ENCODE results near the gene ASCL5. TPM values are rescaled to one million over a fixed set of nuclear protein-coding genes. Genes with fewer than 3 reads are reported as not detected.

Gene ASCL5
- total RNA-seq, 4 donors from 2014 or later = not detected

DNA sequence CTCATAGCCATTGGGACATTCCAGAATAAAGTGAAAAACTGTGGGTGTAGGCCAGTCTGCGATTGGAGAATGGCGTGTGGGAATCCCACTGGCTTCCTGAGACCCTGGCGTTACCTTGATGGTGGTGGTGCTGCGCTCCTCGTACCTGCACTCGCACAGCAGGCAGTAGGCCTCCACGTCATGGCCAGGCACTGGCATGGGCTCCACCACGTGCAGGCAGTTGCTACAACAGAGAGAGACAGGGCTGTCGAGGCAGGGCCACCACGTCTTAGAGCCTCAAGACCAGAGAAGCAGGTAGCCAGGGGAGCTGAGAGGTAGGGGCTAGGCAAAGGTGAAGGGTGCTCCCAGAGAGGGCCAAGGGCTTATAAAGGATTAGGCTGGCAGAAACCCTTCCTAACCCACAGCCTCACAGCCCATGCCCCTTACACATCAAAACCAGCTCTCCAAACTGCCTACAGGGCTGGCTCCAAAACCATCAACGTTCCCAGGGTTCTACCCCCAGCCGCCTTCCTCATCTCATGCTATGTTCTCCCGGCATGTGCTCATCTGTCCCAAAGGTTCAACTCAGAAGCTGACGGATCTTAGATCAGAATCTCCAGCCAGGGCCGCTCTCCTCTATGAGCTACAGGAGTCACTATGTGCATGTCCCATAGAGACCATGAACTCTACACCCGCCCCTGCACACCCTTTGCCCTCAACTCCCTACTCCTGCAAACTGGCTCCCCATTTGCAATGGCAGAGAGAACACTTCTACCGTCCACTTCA, 19.8 kb upstream of the ASCL5 start:
- H3K4me3 ChIP-seq (ENCODE audit: low read depth, poor library complexity, severe bottlenecking) = no peak overlapping the region
- intact Hi-C loops (cut with DNase I; ENCODE audit: low total_unique reads) = no loop called here
- TF ChIP-seq POLR2A (IDR thresholded peaks at IDR 0.05) = no peak
- TF ChIP-seq, protein P1, sequence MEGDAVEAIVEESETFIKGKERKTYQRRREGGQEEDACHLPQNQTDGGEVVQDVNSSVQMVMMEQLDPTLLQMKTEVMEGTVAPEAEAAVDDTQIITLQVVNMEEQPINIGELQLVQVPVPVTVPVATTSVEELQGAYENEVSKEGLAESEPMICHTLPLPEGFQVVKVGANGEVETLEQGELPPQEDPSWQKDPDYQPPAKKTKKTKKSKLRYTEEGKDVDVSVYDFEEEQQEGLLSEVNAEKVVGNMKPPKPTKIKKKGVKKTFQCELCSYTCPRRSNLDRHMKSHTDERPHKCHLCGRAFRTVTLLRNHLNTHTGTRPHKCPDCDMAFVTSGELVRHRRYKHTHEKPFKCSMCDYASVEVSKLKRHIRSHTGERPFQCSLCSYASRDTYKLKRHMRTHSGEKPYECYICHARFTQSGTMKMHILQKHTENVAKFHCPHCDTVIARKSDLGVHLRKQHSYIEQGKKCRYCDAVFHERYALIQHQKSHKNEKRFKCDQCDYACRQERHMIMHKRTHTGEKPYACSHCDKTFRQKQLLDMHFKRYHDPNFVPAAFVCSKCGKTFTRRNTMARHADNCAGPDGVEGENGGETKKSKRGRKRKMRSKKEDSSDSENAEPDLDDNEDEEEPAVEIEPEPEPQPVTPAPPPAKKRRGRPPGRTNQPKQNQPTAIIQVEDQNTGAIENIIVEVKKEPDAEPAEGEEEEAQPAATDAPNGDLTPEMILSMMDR (IDR thresholded peaks at IDR 0.05) = no peak
- DNase-seq (ENCODE audit: low spot score in 2 of 2) = peak in 1 of 2 donors; percentile 70
- 90 to 93% methylated on average over 16 to 17 of the region's 17 CpGs for WGBS, 2 donors

- WGBS, 2 donors = 94 to 96% methylated on average over 7 of the region's 7 CpGs
- intact Hi-C loops (cut with DNase I; ENCODE audit: low total_unique reads) = no loop called here
- no peak overlapping the region for H3K4me3 ChIP-seq (ENCODE audit: low read depth, poor library complexity, severe bottlenecking)
- no peak for TF ChIP-seq POLR2A (IDR thresholded peaks at IDR 0.05)
- TF ChIP-seq, protein P1 (IDR thresholded peaks at IDR 0.05) = no peak
- peak in 1 of 2 donors; percentile 69 for DNase-seq (ENCODE audit: low spot score in 2 of 2)
Observed at GRCh38 chr1:201145816-201146215, 18.8 kb upstream of the ASCL5 start.

DNA sequence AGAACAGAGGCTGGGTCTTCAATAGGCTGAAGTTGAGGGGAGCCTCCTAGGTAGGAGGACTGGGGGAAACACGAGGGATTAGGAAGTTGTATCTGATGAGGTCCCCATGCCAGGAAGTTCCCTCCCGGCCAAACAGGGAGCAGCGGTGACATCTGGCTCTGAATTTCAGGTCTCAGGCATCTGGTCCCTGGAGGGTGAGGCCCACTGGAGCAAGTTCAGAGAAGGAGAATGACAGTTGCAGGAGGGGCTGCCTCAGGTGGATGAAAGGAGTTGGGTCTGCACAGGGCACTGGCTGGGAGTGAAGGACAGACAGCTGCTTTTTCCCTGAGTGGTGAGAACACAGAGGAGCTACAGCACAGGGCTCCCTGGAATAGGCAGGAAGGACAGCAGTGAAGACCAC, 18.1 kb upstream of the ASCL5 start:
- intact Hi-C loops (cut with DNase I; ENCODE audit: low total_unique reads) = no loop called here
- no peak overlapping the region for H3K4me3 ChIP-seq (ENCODE audit: low read depth, poor library complexity, severe bottlenecking)
- WGBS, 2 donors = 84 to 87% methylated on average over 3 of the region's 3 CpGs
- no peak for TF ChIP-seq POLR2A (IDR thresholded peaks at IDR 0.05)
- TF ChIP-seq, protein P1 (IDR thresholded peaks at IDR 0.05) = no peak
- DNase-seq (ENCODE audit: low spot score in 2 of 2) = peak in 1 of 2 donors; percentile 75

GRCh38 chr1:201144701-201145100, 17.7 kb upstream of the ASCL5 start:
- 85 to 90% methylated on average over 5 of the region's 5 CpGs for WGBS, 2 donors
- intact Hi-C loops (cut with DNase I; ENCODE audit: low total_unique reads) = no loop called here

DNA sequence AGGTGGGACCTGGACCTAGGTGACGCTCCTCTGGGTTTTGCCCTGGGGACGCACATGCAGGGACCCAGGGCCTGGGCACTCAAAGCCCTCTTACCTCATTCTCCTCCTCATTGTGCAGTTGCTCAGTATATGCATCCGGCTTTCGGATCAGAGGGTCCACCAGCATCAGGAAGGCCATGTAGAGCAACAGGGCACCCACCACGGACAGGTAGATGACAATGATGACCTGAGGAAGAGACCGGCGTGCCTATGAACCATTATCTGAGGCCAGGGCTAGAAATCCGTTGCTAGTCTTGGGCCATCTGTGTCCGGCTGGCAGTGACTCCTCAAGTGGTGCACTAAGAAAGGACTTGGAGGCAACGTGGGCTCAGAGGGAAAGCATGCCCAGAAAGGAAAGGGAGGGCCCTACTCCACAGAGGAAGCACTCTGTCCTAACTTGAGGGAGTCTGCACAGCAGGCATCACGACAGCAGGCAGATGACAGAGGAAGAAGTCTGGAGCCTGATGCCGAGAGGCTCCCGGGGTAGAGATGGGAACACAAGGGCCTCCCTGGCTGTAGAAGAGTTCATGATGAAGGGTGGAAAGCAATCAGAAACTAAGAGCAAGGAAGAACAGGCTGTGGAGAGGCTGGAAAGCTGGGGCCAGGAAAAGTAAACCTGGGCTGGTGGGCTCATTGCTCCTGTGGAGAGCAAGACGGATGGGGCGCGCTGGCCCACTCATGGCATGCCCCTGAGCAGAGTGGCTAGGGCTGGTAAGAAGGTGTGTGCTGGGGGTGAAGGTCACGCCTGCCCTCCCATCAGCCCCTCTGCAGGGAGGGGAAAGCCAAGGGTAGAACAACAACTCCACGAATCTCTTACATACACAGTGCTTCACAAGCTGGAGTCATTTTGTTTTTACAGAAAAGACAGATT, 17.0 kb upstream of the ASCL5 start:
- peak in 1 of 2 donors; percentile 80 for DNase-seq (ENCODE audit: low spot score in 2 of 2)
- H3K4me3 ChIP-seq (ENCODE audit: low read depth, poor library complexity, severe bottlenecking) = no peak overlapping the region
- 82 to 85% methylated on average over 18 of the region's 18 CpGs for WGBS, 2 donors
- intact Hi-C loops (cut with DNase I; ENCODE audit: low total_unique reads) = no loop called here
- TF ChIP-seq POLR2A (IDR thresholded peaks at IDR 0.05) = no peak
- TF ChIP-seq, protein P1 (IDR thresholded peaks at IDR 0.05) = no peak

More at GRCh38 chr1:201144701-201145100, 17.7 kb upstream of the ASCL5 start:
- no peak for TF ChIP-seq POLR2A (IDR thresholded peaks at IDR 0.05)
- TF ChIP-seq, protein P1 (IDR thresholded peaks at IDR 0.05) = no peak
- no peak overlapping the region for H3K4me3 ChIP-seq (ENCODE audit: low read depth, poor library complexity, severe bottlenecking)
- peak in 1 of 2 donors; percentile 58 for DNase-seq (ENCODE audit: low spot score in 2 of 2)
